GM19395 (cell line): ENCODE measurements around the gene BRF1.

Experiments
- ATAC-seq: cut with Tn5 transposase; IDR thresholded peaks from one replicate; pipeline ENCODE4 v1.9.1; 2021; ENCODE audit warnings: mild to moderate bottlenecking, moderate library complexity; ENCODE audit not compliant: unreplicated experiment

The BRF1 gene

DNA sequence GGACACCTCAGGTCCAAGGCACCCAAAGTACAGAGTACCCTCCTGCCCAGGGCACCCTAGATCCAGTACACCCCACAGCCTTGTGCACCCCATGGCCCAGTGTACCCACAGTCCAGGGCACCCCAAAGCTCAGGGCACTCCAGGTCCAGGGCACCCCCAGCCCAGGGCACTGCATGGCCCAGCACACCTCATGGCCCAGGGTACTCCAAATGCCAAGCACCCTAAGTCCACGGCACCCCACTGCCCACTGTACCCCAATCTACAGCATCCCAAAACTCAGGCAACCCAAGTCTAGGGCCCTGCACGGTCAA is 138.2 kb downstream of the BRF1 start:
- ATAC-seq: no peak

DNA sequence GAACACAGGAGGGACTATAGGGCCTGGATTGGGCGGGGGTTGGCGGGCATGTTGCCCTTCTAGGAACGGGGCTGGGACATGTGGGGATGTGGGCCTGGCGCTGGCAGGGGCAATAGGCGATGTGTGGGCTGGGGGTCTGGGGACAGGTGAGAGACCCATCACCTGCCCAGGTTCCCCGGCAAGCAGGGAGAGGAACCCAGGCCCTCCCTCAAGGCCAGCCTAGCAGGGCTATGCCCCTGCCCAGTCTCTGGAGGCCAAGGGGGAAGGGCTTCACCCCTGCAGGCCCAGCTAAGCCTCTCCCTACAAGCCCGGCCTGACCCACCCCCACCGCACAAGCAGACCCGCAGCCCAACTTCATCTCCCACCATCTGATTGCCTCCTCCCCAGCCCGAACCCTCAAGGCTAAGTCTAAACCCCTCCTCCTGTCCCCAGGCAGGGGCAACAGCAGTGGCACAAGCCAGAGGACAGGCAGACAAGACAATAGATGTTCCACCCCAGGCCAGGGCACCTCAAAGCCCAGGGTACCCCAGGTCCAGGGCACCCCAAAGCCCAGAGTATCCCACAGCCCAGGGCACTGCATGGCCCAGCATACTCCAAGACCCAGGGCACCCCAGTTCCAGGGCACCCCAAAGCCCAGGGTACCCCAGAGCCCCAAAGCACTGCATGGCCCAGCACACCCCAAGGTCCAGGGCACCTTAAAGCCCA is 138.7 kb downstream of the BRF1 start:
- ATAC-seq: no peak

DNA sequence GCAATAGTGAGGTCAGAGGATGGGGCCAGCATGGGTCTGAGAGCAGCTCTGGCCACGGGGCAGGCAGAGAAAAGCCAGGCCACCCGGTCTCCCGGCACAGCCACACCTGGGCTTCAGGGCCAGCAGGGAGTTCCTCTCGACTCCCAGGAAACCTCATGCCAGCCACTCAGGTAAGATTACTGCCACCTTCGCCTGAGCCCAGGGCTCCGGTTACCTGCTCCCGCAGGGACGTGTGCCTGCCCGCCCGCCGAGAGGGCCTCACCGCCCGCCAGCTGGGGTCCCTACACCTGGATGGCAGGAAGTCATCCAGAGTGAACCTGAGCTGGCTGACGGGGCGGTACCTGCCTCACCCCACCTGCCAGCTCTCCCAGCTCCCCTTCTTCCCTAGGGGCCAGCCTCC is 139.5 kb downstream of the BRF1 start:
- ATAC-seq: no peak

DNA sequence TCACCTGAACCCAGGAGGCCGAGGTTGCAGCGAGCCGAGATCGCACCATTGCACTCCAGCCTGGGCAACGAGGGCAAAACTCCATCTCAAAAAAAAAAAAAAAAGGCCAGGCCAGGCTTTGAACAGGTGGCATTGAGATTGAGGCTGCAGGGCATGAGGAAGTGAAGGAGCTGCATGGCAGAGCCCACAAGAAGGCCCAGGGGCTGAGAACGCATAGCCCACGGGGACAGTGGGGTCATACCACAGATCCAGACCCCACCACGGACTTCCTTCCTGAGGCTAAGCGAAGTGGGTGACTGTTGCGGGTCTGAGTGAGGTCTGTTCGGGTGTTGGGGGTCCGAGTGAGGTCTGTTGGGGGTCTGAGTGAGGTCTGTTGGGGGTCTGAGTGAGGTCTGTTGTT is 140.0 kb downstream of the BRF1 start:
- no peak for ATAC-seq

DNA sequence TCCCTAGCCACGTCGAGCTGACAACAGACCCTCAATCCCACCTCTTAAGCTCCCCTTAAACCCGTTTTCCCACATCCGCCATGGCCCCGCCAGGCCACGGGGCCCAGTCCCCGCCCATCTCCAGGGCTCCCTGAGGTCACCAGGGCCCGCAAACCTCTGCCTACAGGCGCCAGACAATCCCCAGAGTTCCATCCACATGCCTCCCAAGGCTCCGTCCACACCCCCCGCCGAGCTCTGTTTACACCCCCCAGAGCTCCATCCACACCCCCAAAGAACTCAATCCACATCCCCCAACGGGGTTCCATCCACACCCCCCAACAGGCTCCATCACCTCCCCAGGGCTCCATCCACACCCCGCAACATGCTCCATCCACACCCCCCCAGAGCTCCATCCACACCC is 141.5 kb downstream of the BRF1 start:
- ATAC-seq: no peak
